HEK293T (cell line): ENCODE data around the gene DEPP1.

Source experiments
- ARNT ChIP-seq: fragments of 450-650 bp; IDR thresholded peaks from 2 replicates; pipeline ENCODE4 v1.6.1; 2017; ENCODE audit warnings: mild to moderate bottlenecking
- BHLHE40 ChIP-seq: fragments of 450-650 bp; IDR thresholded peaks from 2 replicates; pipeline ENCODE4 v1.6.1; 2016; ENCODE audit warnings: mild to moderate bottlenecking, moderate library complexity, borderline replicate concordance
- ELF4 ChIP-seq: fragments of 450-650 bp; IDR thresholded peaks from 2 replicates; pipeline ENCODE4 v1.6.1; 2017; ENCODE audit warnings: antibody characterized with exemption
- FOXA1 ChIP-seq: fragments of 450-650 bp; IDR thresholded peaks from 2 replicates; pipeline ENCODE4 v1.6.1; 2016; ENCODE audit warnings: mild to moderate bottlenecking
- FOXK2 ChIP-seq: fragments of 450-650 bp; IDR thresholded peaks from 2 replicates; pipeline ENCODE4 v1.6.1; 2016; ENCODE audit warnings: mild to moderate bottlenecking
- FOXM1 ChIP-seq: fragments of 450-650 bp; IDR thresholded peaks from 2 replicates; pipeline ENCODE4 v1.6.1; 2017; ENCODE audit warnings: mild to moderate bottlenecking, borderline replicate concordance
- HDGF ChIP-seq: fragments of 450-650 bp; IDR thresholded peaks from 2 replicates; pipeline ENCODE4 v1.6.1; 2017; ENCODE audit warnings: antibody characterized with exemption, borderline replicate concordance
- LEF1 ChIP-seq: fragments of 450-650 bp; IDR thresholded peaks from 2 replicates; pipeline ENCODE4 v1.6.1; 2017; ENCODE audit warnings: mild to moderate bottlenecking, borderline replicate concordance
- SP1 ChIP-seq: fragments of 450-650 bp; IDR thresholded peaks from 2 replicates; pipeline ENCODE4 v1.6.1; 2017
- SUZ12 ChIP-seq: fragments of 450-650 bp; IDR thresholded peaks from 2 replicates; pipeline ENCODE4 v1.6.1; 2016; ENCODE audit warnings: mild to moderate bottlenecking
- ZNF384 ChIP-seq: fragments of 450-650 bp; IDR thresholded peaks from 2 replicates; pipeline ENCODE4 v1.6.1; 2016

DNA sequence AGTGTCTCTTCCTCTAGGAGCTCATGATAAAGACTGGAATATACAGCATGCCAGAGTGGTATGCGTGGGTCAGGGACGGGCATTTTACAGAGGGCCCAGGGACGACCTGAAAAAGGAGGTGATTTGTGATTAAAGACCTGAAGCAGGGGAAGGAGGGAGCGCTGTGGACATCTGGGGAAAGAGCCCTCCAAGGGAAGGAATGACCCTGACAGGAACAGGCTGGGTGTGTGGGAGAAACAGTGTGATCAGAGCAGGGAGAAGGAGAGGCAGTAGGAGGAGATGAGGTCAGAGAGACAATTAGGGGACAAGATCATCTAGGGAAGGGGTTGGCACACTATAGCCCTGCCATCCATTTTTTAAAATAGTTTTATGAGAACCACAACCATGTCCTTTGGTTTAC, 22.4 kb downstream of the DEPP1 start:
- TF ChIP-seq FOXK2, result no peak
- TF ChIP-seq BHLHE40, result no peak
- no peak for TF ChIP-seq FOXM1
- TF ChIP-seq HDGF, result no peak
- no peak for TF ChIP-seq SP1
- TF ChIP-seq ELF4, result no peak
- no peak for TF ChIP-seq FOXA1
- TF ChIP-seq SUZ12, result no peak
- no peak for TF ChIP-seq ARNT
- TF ChIP-seq ZNF384, result no peak
- no peak for TF ChIP-seq LEF1
